GM12878 (cell line): ENCODE data around the gene CDC20B. TPM values are rescaled to one million over a fixed set of nuclear protein-coding genes. Genes with fewer than 3 reads are reported as not detected.
A peak's percentile ranks its signal among the peaks of the same experiment; 100 is the strongest.

Experiments
- ATAC-seq: fragments of 200-7000 bp; cut with Tn5 transposase; 3 replicates; pipeline ENCODE4 v1.9.1; 2020; ENCODE audit warnings: mild to moderate bottlenecking, moderate library complexity
- BruUV-seq: library from RNA; stranded (reverse); fragments of 400-500 nt; replicated peaks from 2 replicates; lab custom pipeline; 2021; lab: Mats Ljungman, UMichigan
- CTCF ChIA-PET: fragments of 300-600 bp; sonication (Branson Sonifier 250); formaldehyde crosslinking; extraction: SDS; loops from one replicate; lab custom pipeline; 2021; ENCODE audit warnings: inconsistent platforms; lab: Yijun Ruan, JAX
- POLR2A ChIA-PET: fragments of 350-600 bp; formaldehyde crosslinking; extraction: SDS; loops from one replicate; lab custom pipeline; 2021; ENCODE audit warnings: inconsistent platforms; lab: Charles Lee
- RAD21 ChIA-PET: fragments of 300-600 bp; sonication (Branson Sonifier 250); formaldehyde crosslinking; loops from one replicate; lab custom pipeline; 2023; ENCODE audit warnings: antibody characterized with exemption; ENCODE audit not compliant: unreplicated experiment; lab: Charles Lee
- SMC1A ChIA-PET: fragments of 300-600 bp; sonication (Branson Sonifier 250); formaldehyde crosslinking; loops from one replicate; lab custom pipeline; 2023; ENCODE audit not compliant: unreplicated experiment, uncharacterized antibody; lab: Charles Lee
- DNase-seq: peaks from one replicate; pipeline ENCODE4 v3.0.0-alpha.2; 2011; ENCODE audit warnings: low read depth, low spot score
- FAIRE-seq: peaks from 3 replicates; lab custom pipeline; 2011; peaks lifted over from hg19 to GRCh38; lab: Jason Lieb, UNC
- H2AFZ ChIP-seq: 2 replicates; pipeline ENCODE4 v1.6.0; 2011; ENCODE audit warnings: low read depth, low read length, control low read depth; ENCODE audit not compliant: control insufficient read depth
- H3K27ac ChIP-seq: 2 replicates; pipeline ENCODE4 v1.5.1; 2011; ENCODE audit warnings: control low read depth; ENCODE audit not compliant: control insufficient read depth, insufficient read depth
- H3K27me3 ChIP-seq, 2 experiments: replicated peaks in 1 of 2; 2 replicates each; pipeline versions ENCODE4 v1.6.0 to v1.6.1; 2011; ENCODE audit warnings: low read length in 1 of 2; ENCODE audit not compliant: control insufficient read depth in 2 of 2, insufficient read depth in 2 of 2
- H3K36me3 ChIP-seq, 2 experiments: 2 replicates each; pipeline ENCODE4 v1.5.1; 2011; ENCODE audit warnings: low read length in 1 of 2; ENCODE audit not compliant: control insufficient read depth in 2 of 2, insufficient read depth in 2 of 2
- H3K4me1 ChIP-seq: 2 replicates; pipeline ENCODE4 v1.6.1; 2011; ENCODE audit warnings: mild to moderate bottlenecking, low read length, moderate library complexity, mixed read lengths; ENCODE audit not compliant: control insufficient read depth, insufficient read depth
- H3K4me2 ChIP-seq: 2 replicates; pipeline ENCODE4 v1.6.0; 2011; ENCODE audit warnings: control low read depth; ENCODE audit not compliant: control insufficient read depth, insufficient read depth
- H3K4me3 ChIP-seq: fragments of 200-600 bp; sonication (generic); 2 replicates; pipeline ENCODE4 v1.5.1; 2016
- H3K79me2 ChIP-seq: 2 replicates; pipeline ENCODE4 v1.6.0; 2011; ENCODE audit warnings: low read length; ENCODE audit not compliant: control insufficient read depth, insufficient read depth
- H3K9ac ChIP-seq: 2 replicates; pipeline ENCODE4 v1.8.0; 2011; ENCODE audit warnings: low read length, control low read depth, mixed read lengths; ENCODE audit not compliant: control insufficient read depth, insufficient read depth
- H3K9me3 ChIP-seq: replicated peaks from 3 replicates; pipeline ENCODE4 v1.5.1; 2011; ENCODE audit warnings: mild to moderate bottlenecking, low read length; ENCODE audit not compliant: control insufficient read depth, insufficient read depth
- H4K20me1 ChIP-seq: 2 replicates; pipeline ENCODE4 v1.6.0; 2011; ENCODE audit not compliant: control insufficient read depth, insufficient read depth
- KLF5 ChIP-seq: fragments of 450-650 bp; IDR thresholded peaks from 2 replicates; pipeline ENCODE4 v1.6.1; 2014; ENCODE audit warnings: mild to moderate bottlenecking; ENCODE audit not compliant: partially characterized antibody
- MYC ChIP-seq: IDR thresholded peaks from 2 replicates; pipeline ENCODE4 v1.6.1; 2011; ENCODE audit warnings: mild to moderate bottlenecking, low read length, moderate library complexity, inconsistent platforms; ENCODE audit not compliant: insufficient read depth, insufficient replicate concordance, insufficient read length, severe bottlenecking
- NBN ChIP-seq: fragments of 450-650 bp; IDR thresholded peaks from 2 replicates; pipeline ENCODE4 v1.6.1; 2016
- PKNOX1 ChIP-seq: fragments of 450-650 bp; IDR thresholded peaks from 2 replicates; pipeline ENCODE4 v1.6.1; 2016; ENCODE audit warnings: mild to moderate bottlenecking
- RUNX3 ChIP-seq: IDR thresholded peaks from 2 replicates; pipeline ENCODE4 v1.6.1; 2012; ENCODE audit warnings: low read length, inconsistent platforms
- SIN3A ChIP-seq: IDR thresholded peaks from 2 replicates; pipeline ENCODE4 v1.6.1; 2012; ENCODE audit warnings: low read depth, low read length, improper control_type of control experiment
- SMAD1 ChIP-seq: fragments of 450-650 bp; IDR thresholded peaks from 2 replicates; pipeline ENCODE4 v1.6.1; 2018; ENCODE audit warnings: mild to moderate bottlenecking, low read depth; ENCODE audit not compliant: partially characterized antibody
- SPI1 ChIP-seq: IDR thresholded peaks from 2 replicates; pipeline ENCODE4 v1.6.1; 2011; ENCODE audit warnings: low read depth, mild to moderate bottlenecking, low read length, moderate library complexity, borderline replicate concordance; ENCODE audit not compliant: insufficient read depth
- SRF ChIP-seq, 2 experiments: IDR thresholded peaks; 2 replicates each; pipeline ENCODE4 v1.6.1; 2011; ENCODE audit warnings: low read depth in 2 of 2, low read length in 2 of 2, mild to moderate bottlenecking in 1 of 2, moderate library complexity in 1 of 2
- STAT3 ChIP-seq: IDR thresholded peaks from 2 replicates; pipeline ENCODE4 v1.6.1; 2011; ENCODE audit warnings: low read depth, low read length, improper control_type of control experiment
- ZNF207 ChIP-seq: fragments of 450-650 bp; IDR thresholded peaks from 2 replicates; pipeline ENCODE4 v1.6.1; 2014; ENCODE audit warnings: antibody characterized with exemption, mild to moderate bottlenecking, borderline replicate concordance
- ZZZ3 ChIP-seq: IDR thresholded peaks from 2 replicates; pipeline ENCODE4 v1.6.1; 2011; ENCODE audit warnings: low read depth; ENCODE audit not compliant: control insufficient read depth, insufficient read length
- WGBS: methylation state at CpG from one replicate; pipeline ENCODE4 v1.1.6; 2016; ENCODE audit warnings: low lambda C conversion rate; ENCODE audit not compliant: insufficient replicate concordance, insufficient coverage; ENCODE audit errors: missing lambda C conversion rate; 5-methylcytosine and 5-hydroxymethylcytosine counted together
- in situ Hi-C: fragments of 300-500 bp; cut with MboI; formaldehyde crosslinking; loops from 9 replicates; pipeline ENCODE4 v1.14.3; 2018; ENCODE audit warnings: mixed read lengths
- intact Hi-C: fragments of 100-400 bp; cut with micrococcal nuclease; formaldehyde crosslinking; loops from one replicate; pipeline ENCODE4 v1.14.2; 2022; ENCODE audit not compliant: unreplicated experiment
- polyA plus RNA-seq, 11 experiments: library from polyadenylated mRNA; depleted of rRNA in 4 of 11; unstranded in 6 of 11; stranded (reverse) in 5 of 11; fragments of >200 nt; fragmentation: Nextera tagmentation in 4 of 11; fragmentation: Illumina TruSeq in 1 of 11; extraction: Ambion mirVana in 4 of 11; extraction: Trizol in 1 of 11; gene quantifications; 1 replicate in 1 of 11; 2 replicates in 10 of 11; pipeline versions ENCODE4 v1.2.1 to v1.2.3, GENCODE V29; 2011 to 2016; ENCODE audit warnings: inconsistent platforms in 2 of 11, missing spikeins in 2 of 11, low read depth in 1 of 11
- total RNA-seq, 4 experiments: library from RNA; depleted of rRNA in 3 of 4; stranded (reverse); fragments of >200 nt in 3 of 4; fragmentation: Illumina TruSeq in 1 of 4; extraction: Trizol in 1 of 4; gene quantifications; 2 replicates each; pipeline versions ENCODE4 v1.2.1 to v1.2.3, GENCODE V29; 2013 to 2021

The CDC20B gene
- total and polyA plus RNA-seq, 10 of the 15 experiments (the other 5 are each of a cell fraction or from before 2014, with no cell fraction given) = 0.05 to 0.11 TPM; not detected in 8

DNA sequence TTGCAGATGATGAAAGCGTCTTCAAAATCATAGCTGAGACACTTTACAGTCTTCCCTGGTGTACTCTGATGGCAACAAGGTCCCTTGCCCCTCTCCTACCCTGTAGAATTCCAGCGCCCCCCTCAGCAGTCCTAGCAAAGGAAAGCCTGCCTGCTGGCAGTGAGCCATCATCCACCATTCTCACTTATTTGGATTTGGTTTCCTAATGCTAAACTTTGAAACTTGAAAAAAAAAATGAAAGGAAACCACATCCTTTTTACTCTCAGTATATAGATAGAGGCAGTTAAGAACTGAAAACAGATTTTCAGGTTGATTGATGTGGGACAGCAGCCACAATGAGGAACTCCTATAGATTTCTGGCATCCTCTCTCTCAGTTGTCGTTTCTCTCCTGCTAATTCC, 70.6 kb downstream of the CDC20B start, which contains the start of gene GZMA:
Gene GZMA, plus strand, starts transcription at position 299 of the 400 bp plus-strand sequence. Its CDS starts 37 bp downstream, at position 336.
- no TSS peak for BruUV-seq
- Histone ChIP-seq H3K79me2 (no peaks in the 10 kb centered on the region), H3K36me3 (no peaks in the 10 kb centered on the region), H3K4me3 (no peak within 1 kb of the TSS), H3K4me2 (no peak within 1 kb of the TSS), H2AFZ (no peak within 1 kb of the TSS), H4K20me1 (no peaks in the 10 kb centered on the region), H3K9me3 (no peaks in the 10 kb centered on the region), H3K27me3 (no peaks in the 10 kb centered on the region), H3K27ac (no peak within 1 kb of the TSS), H3K4me1 (no peaks in the 10 kb centered on the region), H3K9ac (no peak within 1 kb of the TSS)
- TF ChIP-seq RUNX3 (peak; percentile 67), SPI1 (peak; percentile 35; the same call in 1 of the 2 replicates), PKNOX1 (peak; percentile 46; the same call in 1 of the 2 replicates), ZZZ3 (no peak), SIN3A (no peak), KLF5 (no peak), SMAD1 (no peak), MYC (no peak), NBN (no peak), SRF (IDR thresholded peaks at IDR 0.05; ENCODE audit: low read depth in 2 of 2, low read length in 2 of 2) (no peak), STAT3 (no peak), ZNF207 (no peak)
- ChIA-PET RAD21 (no interaction called here), SMC1A (no interaction called here), POLR2A (no interaction called here), CTCF (no interaction called here)
- no peak for FAIRE-seq
- in situ Hi-C loops = no loop called here
- DNase-seq = no peak
- intact Hi-C loops = no loop called here
- no peak for ATAC-seq
- 0% methylated on average over 3 of the region's 3 CpGs for WGBS
